Stimulated activated CD4-positive, alpha-beta T cell treated with anti-CD3 and anti-CD28 coated beads, Interleukin-15, amount 100 ng/mL, for 48 hours (primary cell): ENCODE results near the gene CAPN5.
"Not testable (repeated sequence)": the region's sequence is repeated elsewhere in the genome, so short reads cannot be mapped to it uniquely, and the experiment has no call there.

Experiments used
- DNase-seq, 2 donors: peaks; one replicate each; pipeline ENCODE4 v3.0.0-alpha.2; 2020; ENCODE audit warnings: low read depth in 2 of 2

The CAPN5 gene

DNA sequence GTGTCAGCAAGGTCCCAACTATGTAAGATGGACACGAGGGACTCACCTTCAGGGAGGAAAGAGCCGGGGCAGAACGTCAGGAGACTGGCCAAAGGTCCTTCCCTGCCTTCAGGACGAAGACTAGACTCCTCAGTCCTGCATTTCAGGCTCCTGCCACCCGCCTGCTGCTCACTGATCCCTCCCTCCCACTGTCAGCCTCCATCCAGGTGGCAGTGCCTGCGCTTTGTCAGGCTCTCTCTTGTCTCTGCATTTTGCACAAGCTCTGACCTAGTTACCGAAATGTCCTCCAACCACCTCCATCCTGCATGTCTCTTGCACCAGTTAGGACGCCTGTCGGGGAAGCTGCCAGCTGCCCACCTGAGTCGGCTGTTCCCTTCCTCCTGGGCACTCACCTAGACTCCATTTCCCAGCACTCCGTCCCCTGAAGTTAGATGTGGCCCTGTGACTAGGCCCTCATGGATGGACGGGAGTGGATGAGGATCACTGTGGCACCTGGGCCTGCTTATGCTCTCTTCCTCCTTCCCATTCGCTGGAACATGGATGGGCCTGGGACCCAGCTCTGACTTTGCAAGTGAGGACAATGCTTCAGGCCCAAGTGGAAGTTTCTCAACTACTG is 24.6 kb upstream of the CAPN5 start:
- no peak for DNase-seq

DNA sequence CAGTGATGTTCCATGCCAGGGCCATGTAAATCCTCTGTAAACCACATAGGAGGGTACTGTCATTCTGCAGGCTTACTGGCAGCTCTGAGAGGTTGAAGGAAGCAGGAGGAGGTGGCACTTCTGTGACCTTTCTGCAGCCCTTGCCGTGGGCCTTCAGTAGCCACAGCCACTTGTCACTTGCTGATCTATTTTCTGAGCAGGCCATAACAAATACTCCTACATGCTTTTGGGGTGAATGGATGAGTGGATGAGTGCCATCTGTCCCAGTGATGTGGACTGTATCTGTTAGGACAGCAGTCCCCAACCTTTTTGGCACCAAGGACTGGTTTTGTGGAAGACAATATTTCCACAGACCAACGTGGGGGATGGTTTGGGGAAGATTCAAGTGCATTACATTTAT is 22.4 kb upstream of the CAPN5 start:
- DNase-seq: no peak

DNA sequence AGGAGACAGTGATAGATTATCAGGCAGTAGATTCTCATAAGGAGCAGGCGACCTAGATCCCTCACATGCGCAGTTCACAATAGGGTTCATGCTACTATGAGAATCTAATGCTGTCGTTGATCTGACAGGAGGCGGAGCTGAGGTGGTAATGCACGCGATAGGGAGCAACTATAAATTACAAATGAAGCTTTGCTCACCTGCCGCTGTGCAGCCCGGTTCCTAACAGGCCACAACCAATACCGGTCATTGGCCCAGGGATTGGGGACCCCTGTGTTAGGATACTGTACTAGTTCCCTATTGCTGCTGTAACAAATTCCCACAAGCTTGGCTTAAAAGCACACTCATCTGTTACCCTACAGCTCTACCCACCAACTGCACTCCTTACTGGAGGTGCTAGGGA is 21.9 kb upstream of the CAPN5 start:
- DNase-seq: no peak

DNA sequence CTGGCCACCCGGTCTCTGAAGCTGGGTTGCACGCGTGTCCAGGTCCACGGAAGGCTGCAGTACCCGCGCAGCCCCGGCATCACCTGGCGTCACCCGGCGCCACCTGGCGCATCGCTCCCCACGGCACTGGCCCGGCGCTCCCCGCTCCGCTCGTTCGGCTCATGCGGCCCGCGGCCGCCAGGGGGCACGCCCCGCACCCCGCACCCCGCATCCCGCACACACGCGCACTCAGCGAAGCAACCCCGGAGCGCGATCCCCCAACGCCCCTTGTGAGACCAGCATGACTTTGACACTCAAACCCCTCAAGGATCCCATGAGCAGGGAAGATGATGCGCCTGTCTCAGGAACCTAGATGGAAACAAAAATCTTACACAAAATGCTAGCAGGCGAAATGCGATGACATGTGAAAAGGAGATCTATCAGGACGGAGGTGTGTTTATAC is 20.7 kb upstream of the CAPN5 start:
- DNase-seq: peak in 1 of 2 donors; percentile 64

DNA sequence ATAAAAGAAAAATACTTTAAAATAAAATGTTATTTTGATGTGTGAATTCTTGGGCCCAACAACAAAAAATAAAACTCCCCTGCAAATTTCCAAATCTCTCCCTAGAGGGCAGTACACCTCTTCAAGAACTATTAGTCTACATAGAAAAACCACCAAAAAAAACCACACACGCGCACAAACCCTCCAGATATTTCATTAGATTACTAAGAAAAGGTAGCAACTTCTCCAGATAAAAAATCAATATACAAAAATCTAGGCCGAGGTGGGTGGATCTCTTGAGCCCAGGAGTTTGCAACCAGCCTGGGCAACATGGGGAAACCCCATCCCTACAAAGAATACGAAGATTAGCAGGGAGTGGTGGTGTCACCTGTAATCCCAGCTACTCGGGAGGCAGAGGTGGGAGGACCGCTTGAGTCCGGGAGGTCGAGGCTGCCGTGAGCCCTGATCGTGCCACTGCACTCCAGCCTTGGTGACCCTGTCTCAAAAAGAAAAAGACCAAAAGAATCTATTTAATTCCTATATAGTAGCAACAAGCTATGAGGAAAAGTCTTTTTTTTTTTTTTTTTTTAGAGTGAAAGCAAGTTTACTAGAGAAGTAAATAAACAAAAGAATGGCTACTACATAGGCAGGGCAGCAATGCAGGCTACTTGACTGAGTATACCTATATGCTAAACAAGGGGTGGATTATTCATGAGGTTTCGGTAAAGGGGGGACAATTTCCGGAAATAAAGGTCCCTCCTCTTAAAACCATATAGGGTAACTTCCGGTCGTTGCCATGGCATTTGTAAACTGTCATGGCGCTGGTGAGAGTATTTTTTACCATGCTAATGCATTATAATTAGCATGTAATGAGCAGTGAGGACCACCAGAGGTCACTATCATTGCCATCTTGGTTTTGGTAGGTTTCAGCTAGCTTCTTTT is 19.5 kb upstream of the CAPN5 start:
- peak; percentile 54 to 63 for DNase-seq

DNA sequence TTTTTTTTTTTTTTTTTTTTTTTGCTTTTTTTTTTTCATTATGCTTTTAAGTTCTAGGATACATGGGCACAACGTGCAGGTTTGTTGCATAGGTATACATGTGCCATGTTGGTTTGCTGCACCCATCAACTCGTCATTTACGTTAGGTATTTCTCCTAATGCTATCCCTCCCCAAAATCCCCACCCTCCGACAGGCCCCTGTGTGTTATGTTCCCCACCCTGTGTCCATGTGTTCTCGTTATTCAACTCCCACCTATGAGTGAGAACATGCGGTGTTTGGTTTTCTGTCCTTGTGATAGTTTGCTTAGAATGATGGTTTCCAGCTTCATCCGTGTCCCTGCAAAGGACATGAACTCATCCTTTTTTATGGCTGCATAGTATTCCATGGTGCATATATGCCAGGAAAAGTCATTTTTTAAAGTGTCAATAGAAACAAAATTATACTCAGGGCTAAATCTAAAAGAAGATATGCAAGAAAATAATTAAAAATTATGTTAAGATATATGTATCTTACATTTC is 18.8 kb upstream of the CAPN5 start:
- DNase-seq: not testable (repeated sequence)

DNA sequence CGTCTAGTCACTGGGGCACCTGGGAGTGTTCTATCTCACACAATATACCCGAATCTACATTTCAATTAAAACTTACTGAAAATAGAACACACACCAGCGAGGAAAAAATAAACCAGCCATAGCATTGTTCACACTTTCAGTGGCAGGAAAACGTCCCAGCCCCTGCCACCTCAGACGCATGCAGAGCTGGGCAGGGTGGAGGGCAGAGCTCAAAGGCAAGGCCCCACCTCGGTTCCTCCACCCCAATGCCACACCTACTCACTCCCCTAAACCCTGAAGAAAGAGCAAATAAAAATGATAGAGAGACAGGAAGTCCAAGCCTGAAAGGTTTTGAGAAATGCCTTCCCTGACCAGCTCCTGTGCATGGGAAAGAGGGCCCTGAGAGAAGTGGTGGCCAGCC is 17.7 kb upstream of the CAPN5 start:
- no peak for DNase-seq

DNA sequence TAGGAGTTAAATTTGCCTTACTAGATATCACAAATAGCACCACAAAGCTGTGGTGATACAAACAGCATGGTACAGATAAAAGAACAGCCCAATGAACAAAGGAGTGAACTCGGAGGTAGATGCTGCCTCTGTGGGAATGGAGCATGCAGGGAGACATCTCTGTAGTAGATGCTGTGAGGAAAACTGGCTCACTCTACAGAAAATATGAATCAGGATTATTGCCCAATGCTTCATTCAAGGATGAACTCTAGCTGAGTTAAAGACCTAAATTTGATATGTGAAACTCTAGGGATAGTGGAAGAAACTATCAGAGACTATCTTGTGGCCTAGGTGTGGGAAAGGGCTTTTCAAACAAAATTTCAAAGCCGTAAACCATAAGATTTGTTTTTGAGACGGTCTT is 15.3 kb upstream of the CAPN5 start:
- DNase-seq: no peak

DNA sequence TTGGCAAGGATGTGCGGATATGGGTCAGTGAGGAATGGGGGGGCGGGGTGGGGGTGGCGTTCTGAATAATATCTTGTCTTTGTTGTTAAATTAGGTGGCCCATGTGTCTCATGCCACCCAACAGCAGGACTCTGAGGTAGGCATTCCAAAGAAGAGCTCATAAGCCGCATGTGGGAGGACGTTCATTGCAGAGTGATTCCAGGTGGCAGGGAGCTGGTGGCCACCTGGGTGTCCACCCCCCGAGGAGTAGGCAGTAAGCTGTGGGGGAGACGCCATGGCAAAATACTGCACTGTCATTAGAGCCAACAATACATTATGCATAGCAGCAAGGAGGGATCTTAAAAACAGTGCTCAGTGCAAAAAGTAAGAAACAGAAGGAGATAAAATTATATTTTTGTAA is 14.3 kb upstream of the CAPN5 start:
- DNase-seq: no peak

DNA sequence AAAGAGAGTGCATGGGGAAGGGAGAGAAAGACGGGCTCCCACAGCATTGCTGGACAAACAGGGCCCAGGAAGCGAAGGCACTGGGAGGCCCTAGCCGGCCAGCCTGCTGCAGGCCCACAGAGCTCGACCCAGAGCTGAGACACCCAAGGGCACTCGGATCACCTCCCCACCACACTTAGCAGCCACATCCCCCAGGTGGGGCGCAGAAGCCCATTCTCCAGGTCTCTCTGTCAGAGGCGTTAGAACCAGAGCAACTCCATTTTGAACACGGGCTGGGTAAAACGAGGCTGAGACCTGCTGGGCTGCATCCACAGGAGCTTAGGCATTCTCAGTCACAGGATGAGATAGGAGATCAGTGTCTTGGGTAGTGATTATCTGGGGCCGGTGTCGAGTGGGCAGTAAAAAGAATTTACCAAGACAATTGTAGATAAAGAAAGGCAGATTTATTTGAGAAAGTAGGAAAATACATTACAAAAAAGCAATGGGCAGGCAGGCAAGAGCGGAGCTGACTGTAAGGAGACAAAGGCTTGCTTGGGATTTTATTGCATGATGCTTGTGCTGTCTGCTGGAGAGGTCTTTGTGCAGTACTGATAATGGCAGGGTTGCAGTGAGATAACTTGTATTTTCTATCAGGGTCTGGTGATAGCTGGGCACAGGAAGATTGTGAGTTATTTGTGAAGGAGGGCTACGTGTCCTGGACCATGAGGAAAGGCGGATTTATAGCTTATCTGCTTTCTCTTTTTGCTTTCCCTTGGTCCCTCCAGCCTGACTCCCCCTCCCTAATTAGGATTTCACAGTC is 13.4 kb upstream of the CAPN5 start:
- no peak for DNase-seq

DNA sequence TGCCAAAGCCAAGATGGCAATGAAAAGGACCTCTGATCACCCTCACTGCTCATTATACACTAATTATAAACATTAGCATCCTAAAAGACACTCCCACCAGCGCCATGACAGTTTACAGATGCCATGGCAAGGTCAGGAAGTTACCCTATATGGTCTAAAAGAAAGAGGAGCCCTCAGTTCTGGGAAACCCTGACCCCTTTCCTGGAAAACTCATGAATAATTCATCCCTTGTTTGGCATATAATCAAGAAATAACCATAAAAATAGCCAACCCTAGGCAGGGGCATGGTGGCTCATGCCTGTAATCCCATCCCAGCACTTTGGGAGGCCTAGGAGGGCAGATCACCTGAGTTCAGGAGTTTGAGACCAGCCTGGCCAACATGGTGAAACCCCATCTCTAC is 12.7 kb upstream of the CAPN5 start:
- DNase-seq: no peak

DNA sequence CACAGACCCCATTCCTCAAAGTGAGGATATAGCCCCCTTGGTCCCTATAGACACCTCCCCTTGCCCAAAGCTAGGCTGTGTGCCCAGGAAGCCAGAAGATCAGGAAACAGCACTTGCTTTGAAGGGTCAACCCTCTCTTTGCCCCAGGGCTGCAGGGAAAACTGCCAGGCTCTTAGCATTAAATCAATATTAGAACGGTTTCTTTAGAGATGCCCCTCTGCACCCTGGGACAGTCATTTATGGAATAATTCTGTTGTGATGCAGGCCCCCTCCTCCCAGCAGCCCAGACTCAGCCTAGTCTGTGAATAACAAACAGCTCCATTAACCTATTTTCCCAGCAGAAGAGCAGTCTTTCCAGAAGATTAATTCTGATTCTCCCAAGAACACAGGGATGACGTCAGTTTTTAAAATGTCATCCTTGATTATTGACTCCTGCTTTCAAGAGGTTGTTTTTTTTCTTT is 11.6 kb upstream of the CAPN5 start:
- no peak for DNase-seq

DNA sequence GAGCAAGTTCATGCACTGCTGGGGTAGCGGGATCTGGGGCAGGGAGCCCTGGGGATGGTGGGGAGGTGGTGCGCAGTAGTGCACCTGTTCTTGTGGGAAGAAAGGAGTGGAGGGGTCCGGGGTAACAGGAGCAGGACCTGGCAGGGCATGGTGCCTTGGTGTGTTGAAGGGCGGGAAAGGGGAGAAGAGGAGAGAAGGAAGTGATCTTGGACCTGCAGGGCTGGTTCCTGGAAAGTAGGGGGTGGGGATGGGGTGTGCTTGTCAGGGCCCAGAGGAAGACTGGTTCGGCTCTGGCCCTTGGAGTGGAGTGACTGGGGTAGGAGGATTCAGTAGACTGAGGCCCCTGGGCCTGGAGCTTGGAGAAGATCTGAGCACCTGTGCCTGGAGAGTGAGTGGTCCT is 10.9 kb upstream of the CAPN5 start:
- no peak for DNase-seq

DNA sequence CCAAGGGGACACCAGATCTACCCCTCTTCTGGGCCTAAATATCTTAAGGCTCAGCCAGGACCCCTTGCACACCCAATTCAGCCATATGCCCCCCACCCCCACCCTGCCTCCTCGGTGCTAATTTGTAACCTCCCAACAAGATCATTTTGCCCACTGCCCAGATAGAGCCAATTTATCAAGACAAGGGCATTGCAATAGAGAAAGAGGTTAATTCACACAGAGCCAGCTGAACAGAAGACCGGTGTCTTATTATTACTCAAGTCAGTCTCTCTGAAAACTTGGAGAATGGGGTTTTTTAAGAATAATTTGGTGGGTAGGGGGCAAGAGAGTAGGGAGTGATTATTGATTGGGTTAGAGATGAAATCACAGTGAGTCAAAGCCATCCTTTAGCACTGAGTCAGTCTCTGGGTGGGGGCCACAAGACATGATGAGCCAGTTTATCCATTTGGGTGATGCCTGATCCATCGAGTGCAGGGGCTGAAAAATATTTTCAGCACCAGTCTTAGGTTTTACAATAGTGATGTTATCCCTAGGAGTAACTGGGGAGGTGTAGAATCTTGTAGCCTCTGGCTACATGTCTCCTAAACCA is 9.9 kb upstream of the CAPN5 start:
- DNase-seq: no peak

DNA sequence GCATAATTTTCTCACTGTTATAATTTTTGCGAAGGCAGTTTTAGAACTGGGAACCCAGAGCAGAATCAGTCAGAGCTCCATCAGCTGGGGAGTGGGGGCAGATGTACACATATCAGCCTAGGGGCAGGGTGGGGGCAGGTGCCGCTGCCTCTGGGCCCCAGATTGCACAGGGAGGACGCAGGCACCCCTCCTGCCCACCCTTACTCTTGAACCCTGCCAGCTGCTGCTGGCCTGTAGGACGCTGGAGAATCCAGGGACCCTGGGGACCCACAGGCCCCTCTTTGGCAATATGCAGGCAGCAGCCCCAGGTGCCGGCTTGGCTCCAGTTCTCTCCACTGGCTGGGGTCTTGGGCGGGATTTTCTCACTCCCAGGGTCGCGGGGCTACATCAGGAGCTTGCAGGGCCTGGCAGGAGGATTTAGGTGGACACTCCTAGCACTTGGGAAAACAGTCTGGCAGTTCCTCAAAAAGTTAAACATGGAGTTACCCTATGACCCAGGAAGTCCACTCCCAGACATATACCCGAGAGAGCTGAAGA is 8.8 kb upstream of the CAPN5 start:
- no peak for DNase-seq

DNA sequence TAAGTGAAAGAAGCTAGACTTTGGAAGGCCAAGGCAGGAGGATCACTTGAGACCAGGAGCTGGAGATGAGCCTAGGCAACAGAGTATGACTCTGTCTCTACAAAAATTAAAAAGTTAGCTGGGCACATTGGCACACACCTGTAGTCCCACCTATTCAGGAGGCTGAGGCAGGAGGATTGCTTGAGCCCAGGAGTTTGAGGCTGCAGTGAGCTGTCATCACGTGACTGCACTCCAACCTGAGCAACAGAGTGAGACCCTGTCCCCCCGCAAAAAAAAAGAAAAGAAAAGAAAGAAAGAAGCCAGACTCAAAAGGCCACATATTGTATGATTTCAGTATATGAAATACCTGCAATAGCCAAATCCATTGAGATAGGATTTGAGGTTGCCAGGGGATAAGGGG is 7.9 kb upstream of the CAPN5 start:
- no peak for DNase-seq

DNA sequence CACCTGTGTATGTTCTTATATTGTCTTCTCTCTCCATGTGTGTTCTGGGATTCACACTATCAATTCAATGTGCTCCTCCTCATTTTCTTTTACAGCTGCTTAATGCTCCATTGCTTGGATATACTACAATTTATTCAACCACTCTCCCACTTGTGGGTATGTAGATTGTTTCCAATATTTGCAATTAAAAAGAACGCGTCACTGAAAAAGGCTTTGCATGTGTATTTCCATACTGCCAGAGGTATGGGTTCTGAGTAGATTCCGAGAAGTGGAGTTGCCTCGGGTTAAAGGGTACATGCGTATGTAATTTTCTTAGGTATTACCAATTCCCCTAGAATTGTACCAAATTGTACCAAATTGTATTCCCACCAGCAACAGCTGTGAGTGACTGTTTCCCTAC is 7.0 kb upstream of the CAPN5 start:
- DNase-seq: no peak

DNA sequence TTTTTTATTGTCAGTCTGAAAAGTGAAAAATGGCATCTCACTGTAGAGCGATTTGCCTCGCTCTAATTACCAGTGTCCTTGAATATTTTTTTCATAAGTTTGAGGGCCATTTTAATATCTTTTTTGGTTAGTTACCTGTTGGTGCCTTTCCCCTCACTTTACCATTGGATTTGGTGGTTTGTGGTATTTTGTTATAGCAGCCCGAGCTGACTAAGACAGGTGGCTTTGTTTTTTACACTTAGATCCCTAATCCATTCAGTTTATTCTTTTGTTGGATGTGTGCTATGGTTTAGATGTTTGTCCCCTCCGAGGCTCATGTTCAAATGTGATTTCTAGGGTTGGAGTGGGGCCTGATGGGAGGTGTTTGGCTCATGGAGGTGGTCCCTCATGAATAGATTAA is 6.5 kb upstream of the CAPN5 start:
- DNase-seq: no peak

DNA sequence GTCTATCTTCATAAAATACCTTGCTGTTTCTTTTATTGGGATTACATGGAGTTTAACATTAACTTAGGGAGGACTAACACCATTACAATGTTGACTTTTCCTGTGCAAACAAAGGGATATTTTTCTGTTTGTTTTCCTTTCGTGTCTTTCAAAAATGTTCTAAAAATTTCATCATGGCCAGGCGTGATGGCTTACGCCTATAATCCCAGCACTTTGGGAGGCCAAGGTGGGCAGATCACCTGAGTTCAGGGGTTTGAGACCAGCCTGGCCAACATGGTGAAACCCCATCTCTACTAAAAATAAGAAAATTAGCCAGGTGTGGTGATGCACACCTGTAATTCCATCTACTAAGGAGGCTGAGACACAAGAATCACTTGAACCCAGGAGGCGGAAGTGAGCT is 5.5 kb upstream of the CAPN5 start:
- not testable (repeated sequence) for DNase-seq

DNA sequence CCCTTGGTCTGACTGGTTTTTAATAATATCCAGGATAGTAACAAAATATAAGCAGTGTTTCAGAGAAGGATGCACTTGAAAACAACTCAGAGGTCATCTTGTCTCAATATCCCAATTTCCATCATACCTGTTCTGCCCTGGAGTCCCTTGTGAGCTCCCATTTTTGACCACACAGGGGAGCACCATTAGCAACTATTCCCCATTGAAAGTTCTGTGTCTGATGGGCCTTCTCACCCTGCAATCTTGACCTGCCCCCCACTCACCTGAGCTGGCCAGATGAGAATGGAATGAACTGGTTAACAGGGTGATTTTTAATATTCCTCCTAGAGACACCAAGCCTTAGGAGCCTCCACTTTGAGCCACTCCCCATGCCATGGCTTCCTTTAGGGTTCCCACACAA is 3.8 kb upstream of the CAPN5 start:
- DNase-seq: no peak

DNA sequence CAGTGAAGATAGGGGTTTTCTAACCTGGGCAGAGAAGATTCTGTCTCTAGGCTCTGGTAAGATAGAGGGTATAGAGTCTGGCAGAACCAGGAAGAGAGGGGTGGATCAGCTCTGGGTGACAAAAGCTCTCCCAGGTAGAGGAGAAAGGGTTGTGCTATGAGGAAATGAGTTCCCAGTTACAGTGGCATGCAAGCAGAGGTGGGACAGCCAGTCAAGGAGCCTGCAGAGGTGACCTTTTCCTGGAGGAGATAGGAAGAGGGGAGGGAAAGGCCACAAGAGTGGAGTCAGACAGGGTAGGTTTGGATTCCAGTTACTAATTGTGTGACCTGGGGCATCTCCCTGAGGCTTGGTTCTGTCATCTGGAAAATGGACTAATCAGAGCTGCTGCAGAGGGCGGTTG is 3.4 kb upstream of the CAPN5 start:
- DNase-seq: no peak

DNA sequence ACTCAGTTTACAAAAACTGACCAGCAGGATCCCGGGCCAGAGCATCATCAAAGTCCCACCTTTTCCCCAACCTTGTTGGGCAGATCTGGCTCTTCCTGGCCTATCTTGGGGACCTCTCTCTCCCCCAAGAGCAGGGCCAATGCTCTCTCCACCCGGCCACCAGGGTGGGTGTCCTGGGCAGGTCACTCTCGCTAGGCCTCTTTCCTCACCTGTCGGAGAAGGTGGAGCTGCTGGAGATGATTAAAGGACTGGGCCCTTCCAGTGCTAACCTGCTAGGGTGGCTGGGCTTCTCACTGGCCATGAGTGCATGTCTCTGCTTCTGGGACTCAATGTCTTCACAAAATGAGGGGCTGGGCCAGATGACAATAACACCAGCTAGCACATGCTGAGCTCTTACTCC is 2.9 kb upstream of the CAPN5 start:
- DNase-seq: no peak
